ENCODE results near the gene INVS. TPM values are rescaled to one million over a fixed set of nuclear protein-coding genes. Genes with fewer than 3 reads are reported as not detected.

INVS gene
- total and polyA plus RNA-seq, 2 experiments from 2014 or later: 4.1 to 8.7 TPM

DNA sequence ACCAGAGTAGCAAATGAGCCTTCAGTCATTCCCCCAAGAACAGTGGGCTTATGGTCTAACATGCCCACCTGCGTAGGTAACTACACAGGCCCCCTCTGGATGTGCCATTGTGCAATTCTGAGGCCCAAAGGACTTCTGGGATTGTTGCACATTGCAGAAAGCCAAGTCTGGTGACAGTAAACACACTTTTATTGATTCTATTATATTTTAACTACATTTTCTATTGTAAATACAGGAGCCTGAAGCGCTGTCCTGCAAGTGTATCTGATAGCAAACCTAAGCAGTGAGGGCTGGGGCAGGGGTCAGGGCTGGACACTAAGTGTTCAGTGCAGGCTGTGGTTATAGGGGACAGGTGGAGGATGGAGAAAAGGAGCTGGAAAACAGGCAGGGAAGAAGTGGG lies 196.2 kb downstream of the INVS start (continued):
- no peak for TF ChIP-seq ETS1 (IDR thresholded peaks at IDR 0.05)
- TF ChIP-seq CREB1 (CRISPR knock-in tag; IDR thresholded peaks at IDR 0.05; ENCODE audit: low read depth): no peak
- TF ChIP-seq, protein P1, sequence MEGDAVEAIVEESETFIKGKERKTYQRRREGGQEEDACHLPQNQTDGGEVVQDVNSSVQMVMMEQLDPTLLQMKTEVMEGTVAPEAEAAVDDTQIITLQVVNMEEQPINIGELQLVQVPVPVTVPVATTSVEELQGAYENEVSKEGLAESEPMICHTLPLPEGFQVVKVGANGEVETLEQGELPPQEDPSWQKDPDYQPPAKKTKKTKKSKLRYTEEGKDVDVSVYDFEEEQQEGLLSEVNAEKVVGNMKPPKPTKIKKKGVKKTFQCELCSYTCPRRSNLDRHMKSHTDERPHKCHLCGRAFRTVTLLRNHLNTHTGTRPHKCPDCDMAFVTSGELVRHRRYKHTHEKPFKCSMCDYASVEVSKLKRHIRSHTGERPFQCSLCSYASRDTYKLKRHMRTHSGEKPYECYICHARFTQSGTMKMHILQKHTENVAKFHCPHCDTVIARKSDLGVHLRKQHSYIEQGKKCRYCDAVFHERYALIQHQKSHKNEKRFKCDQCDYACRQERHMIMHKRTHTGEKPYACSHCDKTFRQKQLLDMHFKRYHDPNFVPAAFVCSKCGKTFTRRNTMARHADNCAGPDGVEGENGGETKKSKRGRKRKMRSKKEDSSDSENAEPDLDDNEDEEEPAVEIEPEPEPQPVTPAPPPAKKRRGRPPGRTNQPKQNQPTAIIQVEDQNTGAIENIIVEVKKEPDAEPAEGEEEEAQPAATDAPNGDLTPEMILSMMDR (conservative IDR thresholded peaks at IDR 0.05; ENCODE audit: low read depth in 2 of 2): no peak
- TF ChIP-seq POLR2AphosphoS5 (IDR thresholded peaks at IDR 0.05; ENCODE audit: low read depth): no peak
- TF ChIP-seq NANOG (IDR thresholded peaks at IDR 0.05; ENCODE audit: borderline replicate concordance): no peak
- TF ChIP-seq JUNB (IDR thresholded peaks at IDR 0.05; ENCODE audit: unreplicated experiment): no peak
- no peak for TF ChIP-seq STAT1 (IDR thresholded peaks at IDR 0.05; ENCODE audit: unreplicated experiment)
- TF ChIP-seq, protein P2, sequence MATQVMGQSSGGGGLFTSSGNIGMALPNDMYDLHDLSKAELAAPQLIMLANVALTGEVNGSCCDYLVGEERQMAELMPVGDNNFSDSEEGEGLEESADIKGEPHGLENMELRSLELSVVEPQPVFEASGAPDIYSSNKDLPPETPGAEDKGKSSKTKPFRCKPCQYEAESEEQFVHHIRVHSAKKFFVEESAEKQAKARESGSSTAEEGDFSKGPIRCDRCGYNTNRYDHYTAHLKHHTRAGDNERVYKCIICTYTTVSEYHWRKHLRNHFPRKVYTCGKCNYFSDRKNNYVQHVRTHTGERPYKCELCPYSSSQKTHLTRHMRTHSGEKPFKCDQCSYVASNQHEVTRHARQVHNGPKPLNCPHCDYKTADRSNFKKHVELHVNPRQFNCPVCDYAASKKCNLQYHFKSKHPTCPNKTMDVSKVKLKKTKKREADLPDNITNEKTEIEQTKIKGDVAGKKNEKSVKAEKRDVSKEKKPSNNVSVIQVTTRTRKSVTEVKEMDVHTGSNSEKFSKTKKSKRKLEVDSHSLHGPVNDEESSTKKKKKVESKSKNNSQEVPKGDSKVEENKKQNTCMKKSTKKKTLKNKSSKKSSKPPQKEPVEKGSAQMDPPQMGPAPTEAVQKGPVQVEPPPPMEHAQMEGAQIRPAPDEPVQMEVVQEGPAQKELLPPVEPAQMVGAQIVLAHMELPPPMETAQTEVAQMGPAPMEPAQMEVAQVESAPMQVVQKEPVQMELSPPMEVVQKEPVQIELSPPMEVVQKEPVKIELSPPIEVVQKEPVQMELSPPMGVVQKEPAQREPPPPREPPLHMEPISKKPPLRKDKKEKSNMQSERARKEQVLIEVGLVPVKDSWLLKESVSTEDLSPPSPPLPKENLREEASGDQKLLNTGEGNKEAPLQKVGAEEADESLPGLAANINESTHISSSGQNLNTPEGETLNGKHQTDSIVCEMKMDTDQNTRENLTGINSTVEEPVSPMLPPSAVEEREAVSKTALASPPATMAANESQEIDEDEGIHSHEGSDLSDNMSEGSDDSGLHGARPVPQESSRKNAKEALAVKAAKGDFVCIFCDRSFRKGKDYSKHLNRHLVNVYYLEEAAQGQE (IDR thresholded peaks at IDR 0.05; ENCODE audit: unreplicated experiment): no peak
- no peak for TF ChIP-seq ZNF331 (CRISPR knock-in tag; IDR thresholded peaks at IDR 0.05; ENCODE audit: low read depth)

- Histone ChIP-seq H2AFZ (no peak overlapping the region), H3K79me2 (replicated peaks; ENCODE audit: insufficient read depth) (peaks cover 23% of the 10 kb centered on the region), H3F3A (replicated peaks; ENCODE audit: low read depth) (0 out of 2 replicates have a peak, but pooled peaks cover 7% of the 10 kb centered on the region), H4K20me1 (replicated peaks; ENCODE audit: insufficient read depth) (peaks cover 25% of the 10 kb centered on the region), H3K27ac (ENCODE audit: low read depth) (0 out of 2 replicates have a peak overlapping the region, but pooled peaks have one; percentile 63), H3K4me2 (no peak overlapping the region), H3K36me3 (ENCODE audit: insufficient read depth) (peaks cover 9% of the 10 kb centered on the region), H3K9me2 (ENCODE audit: insufficient read depth) (no peaks in the 10 kb centered on the region), H3K4me1 (ENCODE audit: insufficient read depth) (no peaks in the 10 kb centered on the region), H3K27me3 (ENCODE audit: insufficient read depth) (no peaks in the 10 kb centered on the region), H3K4me3 (no peak overlapping the region)
- Mint-ChIP-seq H3K27ac (no peak overlapping the region), H3K4me1 (no peaks in the 10 kb centered on the region; the same call in 2 of the 3 replicates), H3K36me3 (ENCODE audit: low read depth) (peaks cover 63% of the 10 kb centered on the region), H3K9me3 (no peaks in the 10 kb centered on the region; the same call in 2 of the 3 replicates), H3K4me3 (no peak overlapping the region), H3K27me3 (ENCODE audit: insufficient read depth, low read depth, poor library complexity) (peaks cover 2% of the 10 kb centered on the region)
- DNase-seq (ENCODE audit: low spot score): no peak
- no peak for ATAC-seq
- TF ChIP-seq ZNF331 (CRISPR knock-in tag; IDR thresholded peaks at IDR 0.05; ENCODE audit: low read depth) (no peak), ZNF114 (CRISPR knock-in tag; IDR thresholded peaks at IDR 0.05) (no peak), STAT1 (IDR thresholded peaks at IDR 0.05; ENCODE audit: unreplicated experiment) (no peak), CREB1 (CRISPR knock-in tag; IDR thresholded peaks at IDR 0.05; ENCODE audit: low read depth) (no peak)
- TF ChIP-seq, protein P1 (conservative IDR thresholded peaks at IDR 0.05; ENCODE audit: low read depth in 2 of 2): no peak
- TF ChIP-seq, protein P2 (IDR thresholded peaks at IDR 0.05; ENCODE audit: unreplicated experiment): no peak
Measured at GRCh38 chr9:100296407-100296806, 197.4 kb downstream of the INVS start.

Measured in GM23338 (cell line).